Measurements from ENCODE around the gene VTI1A. TPM values are rescaled to one million over a fixed set of nuclear protein-coding genes. Genes with fewer than 3 reads are reported as not detected.

Gene VTI1A
- total RNA-seq, 1 donor from 2014 or later: 39.4 TPM

DNA sequence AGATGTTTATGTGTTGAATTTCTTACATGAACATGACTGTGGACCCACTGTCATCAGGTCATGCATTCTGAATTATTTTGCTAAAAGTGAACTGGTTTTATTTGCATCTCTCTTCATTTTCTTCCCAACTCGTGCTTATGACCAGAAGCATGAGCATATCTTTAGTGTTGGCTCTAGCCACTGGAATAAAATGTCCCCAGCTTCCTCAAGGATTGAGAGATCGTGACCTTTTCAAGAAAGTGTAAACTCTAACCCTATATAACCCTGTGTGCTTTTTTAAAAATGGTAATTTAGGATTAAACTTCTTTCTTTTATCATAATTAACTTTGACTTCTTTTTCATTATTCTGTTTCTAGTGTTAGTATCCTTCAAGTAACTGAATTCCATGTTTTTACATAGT is 55.5 kb downstream of the VTI1A start:
- Mint-ChIP-seq H3K4me3 (ENCODE audit: low read depth) (no peak overlapping the region), H3K9me3 (ENCODE audit: low read depth) (peaks cover 5% of the 10 kb centered on the region), H3K36me3 (ENCODE audit: insufficient read depth) (no peaks in the 10 kb centered on the region), H3K27me3 (no peaks in the 10 kb centered on the region), H3K4me1 (ENCODE audit: low read depth) (no peaks in the 10 kb centered on the region), H3K27ac (no peak overlapping the region)
- DNase-seq (ENCODE audit: low spot score, unreplicated experiment): no peak
- TF ChIP-seq, protein P1, sequence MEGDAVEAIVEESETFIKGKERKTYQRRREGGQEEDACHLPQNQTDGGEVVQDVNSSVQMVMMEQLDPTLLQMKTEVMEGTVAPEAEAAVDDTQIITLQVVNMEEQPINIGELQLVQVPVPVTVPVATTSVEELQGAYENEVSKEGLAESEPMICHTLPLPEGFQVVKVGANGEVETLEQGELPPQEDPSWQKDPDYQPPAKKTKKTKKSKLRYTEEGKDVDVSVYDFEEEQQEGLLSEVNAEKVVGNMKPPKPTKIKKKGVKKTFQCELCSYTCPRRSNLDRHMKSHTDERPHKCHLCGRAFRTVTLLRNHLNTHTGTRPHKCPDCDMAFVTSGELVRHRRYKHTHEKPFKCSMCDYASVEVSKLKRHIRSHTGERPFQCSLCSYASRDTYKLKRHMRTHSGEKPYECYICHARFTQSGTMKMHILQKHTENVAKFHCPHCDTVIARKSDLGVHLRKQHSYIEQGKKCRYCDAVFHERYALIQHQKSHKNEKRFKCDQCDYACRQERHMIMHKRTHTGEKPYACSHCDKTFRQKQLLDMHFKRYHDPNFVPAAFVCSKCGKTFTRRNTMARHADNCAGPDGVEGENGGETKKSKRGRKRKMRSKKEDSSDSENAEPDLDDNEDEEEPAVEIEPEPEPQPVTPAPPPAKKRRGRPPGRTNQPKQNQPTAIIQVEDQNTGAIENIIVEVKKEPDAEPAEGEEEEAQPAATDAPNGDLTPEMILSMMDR (IDR thresholded peaks at IDR 0.05; ENCODE audit: unreplicated experiment): no peak

DNA sequence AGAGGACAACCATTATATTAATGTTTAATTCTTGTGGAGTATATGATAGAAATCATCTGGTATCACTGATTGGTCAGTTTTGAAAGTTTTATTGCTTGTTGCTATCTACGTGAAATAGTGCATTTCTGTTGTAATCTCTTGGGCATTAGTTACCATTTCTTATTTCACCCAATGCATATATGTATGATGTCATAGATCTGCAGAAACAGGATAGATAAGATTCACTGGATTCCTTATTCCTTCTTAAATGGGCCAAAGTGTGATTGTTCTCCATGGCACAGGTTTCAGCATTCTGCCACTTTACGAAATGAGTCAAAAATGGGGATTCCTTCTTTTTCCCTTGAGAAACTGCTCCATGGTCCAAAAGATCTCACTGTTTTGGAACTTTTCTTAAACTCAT is 56.6 kb downstream of the VTI1A start:
- H3K4me3 Mint-ChIP-seq (ENCODE audit: low read depth): no peak overlapping the region
- no peaks in the 10 kb centered on the region for H3K36me3 Mint-ChIP-seq (ENCODE audit: insufficient read depth)
- no peaks in the 10 kb centered on the region for H3K27me3 Mint-ChIP-seq
- TF ChIP-seq, protein P1 (IDR thresholded peaks at IDR 0.05; ENCODE audit: unreplicated experiment): no peak
- H3K27ac Mint-ChIP-seq: no peak overlapping the region
- H3K4me1 Mint-ChIP-seq (ENCODE audit: low read depth): peaks cover 7% of the 10 kb centered on the region
- DNase-seq (ENCODE audit: low spot score, unreplicated experiment): no peak
- H3K9me3 Mint-ChIP-seq (ENCODE audit: low read depth): peaks cover 5% of the 10 kb centered on the region

- H3K9me3 Mint-ChIP-seq (ENCODE audit: low read depth): no peaks in the 10 kb centered on the region
- H3K4me3 Mint-ChIP-seq (ENCODE audit: low read depth): no peak overlapping the region
- no peak for DNase-seq (ENCODE audit: low spot score, unreplicated experiment)
- H3K27ac Mint-ChIP-seq: no peak overlapping the region
- peaks cover 11% of the 10 kb centered on the region for H3K4me1 Mint-ChIP-seq (ENCODE audit: low read depth)
- no peaks in the 10 kb centered on the region for H3K27me3 Mint-ChIP-seq
- TF ChIP-seq, protein P1 (IDR thresholded peaks at IDR 0.05; ENCODE audit: unreplicated experiment): no peak
- H3K36me3 Mint-ChIP-seq (ENCODE audit: insufficient read depth): peaks cover 3% of the 10 kb centered on the region
Measured at GRCh38 chr10:112507046-112507445, 60.0 kb downstream of the VTI1A start.

DNA sequence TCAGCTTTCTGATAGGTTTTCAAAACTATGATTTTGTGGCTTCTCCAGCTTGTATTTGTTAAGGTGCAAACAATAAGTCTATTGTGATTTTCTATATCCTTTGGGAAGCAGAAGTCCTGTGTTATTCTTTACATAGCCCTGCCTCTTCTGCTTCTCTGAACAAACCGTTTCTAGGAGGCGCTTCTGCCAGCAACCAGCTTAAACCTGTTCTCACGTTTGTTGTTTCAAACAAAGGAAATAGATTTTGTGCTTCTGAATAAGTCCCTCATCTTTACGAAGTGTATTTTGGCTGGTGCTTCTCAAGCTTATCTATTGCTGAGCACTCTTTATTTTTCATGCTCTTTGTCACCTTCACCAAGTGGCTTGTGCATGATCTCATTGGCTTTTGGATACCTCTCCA is 61.0 kb downstream of the VTI1A start:
- Mint-ChIP-seq H3K9me3 (ENCODE audit: low read depth) (peaks cover 5% of the 10 kb centered on the region), H3K27ac (no peak overlapping the region), H3K4me3 (ENCODE audit: low read depth) (no peak overlapping the region), H3K27me3 (no peaks in the 10 kb centered on the region), H3K36me3 (ENCODE audit: insufficient read depth) (peaks cover 7% of the 10 kb centered on the region), H3K4me1 (ENCODE audit: low read depth) (peaks cover 11% of the 10 kb centered on the region)
- no peak for DNase-seq (ENCODE audit: low spot score, unreplicated experiment)
- TF ChIP-seq, protein P1 (IDR thresholded peaks at IDR 0.05; ENCODE audit: unreplicated experiment): no peak

DNA sequence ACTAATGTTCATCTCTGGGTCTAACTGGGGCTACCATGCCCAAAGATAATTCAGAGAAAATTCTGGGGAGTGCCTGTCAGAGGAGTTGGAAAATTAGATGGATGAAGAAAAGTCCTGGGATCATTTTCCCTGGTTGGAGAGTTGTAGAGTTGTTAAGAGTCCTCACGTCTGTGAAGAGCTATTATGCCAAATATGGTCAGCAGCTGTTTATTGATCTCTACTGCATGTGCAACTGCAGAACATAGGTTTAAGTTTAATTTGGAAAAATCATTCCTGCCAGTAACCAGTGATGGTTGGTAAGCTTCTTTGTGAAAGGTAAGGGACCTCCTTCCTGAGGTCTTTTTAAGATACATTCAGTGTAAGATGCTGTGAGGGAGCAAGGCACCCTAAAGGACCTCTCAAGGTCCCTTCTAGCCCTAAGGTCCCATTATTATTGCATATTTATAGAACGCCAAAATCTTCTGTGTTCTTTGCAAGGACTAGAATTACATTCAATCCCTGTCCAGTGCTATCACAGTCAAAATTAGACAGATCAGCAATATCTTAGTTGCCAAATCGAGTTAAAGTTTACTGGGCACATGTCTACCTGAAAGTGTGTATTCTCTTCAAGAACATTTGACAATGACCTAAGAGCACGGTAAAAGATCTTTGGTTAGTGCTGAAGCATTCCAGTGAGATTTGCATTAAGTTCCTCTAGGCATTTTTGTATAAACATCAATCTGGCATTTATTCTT is 62.7 kb downstream of the VTI1A start:
- DNase-seq (ENCODE audit: low spot score, unreplicated experiment): no peak
- H3K9me3 Mint-ChIP-seq (ENCODE audit: low read depth): peaks cover 13% of the 10 kb centered on the region
- peak overlapping the region; percentile 67 for H3K27ac Mint-ChIP-seq
- TF ChIP-seq, protein P1 (IDR thresholded peaks at IDR 0.05; ENCODE audit: unreplicated experiment): no peak
- H3K36me3 Mint-ChIP-seq (ENCODE audit: insufficient read depth): peaks cover 8% of the 10 kb centered on the region
- H3K27me3 Mint-ChIP-seq: no peaks in the 10 kb centered on the region
- no peak overlapping the region for H3K4me3 Mint-ChIP-seq (ENCODE audit: low read depth)
- peaks cover 11% of the 10 kb centered on the region for H3K4me1 Mint-ChIP-seq (ENCODE audit: low read depth)
